Measurements from ENCODE around the gene LPP. TPM values are rescaled to one million over a fixed set of nuclear protein-coding genes. Genes with fewer than 3 reads are reported as not detected.

Gene LPP
- total and polyA plus RNA-seq, 2 of the 13 experiments (the other 11 are each of a cell fraction or from before 2014, with no cell fraction given), result 19.2 to 29.9 TPM

- no peak for TF ChIP-seq ZNF318 (CRISPR knock-in tag; IDR thresholded peaks at IDR 0.05)
- no peak for TF ChIP-seq ZNF512B (CRISPR knock-in tag; IDR thresholded peaks at IDR 0.05; ENCODE audit: borderline replicate concordance)
- TF ChIP-seq HMGA1 (CRISPR knock-in tag; conservative IDR thresholded peaks at IDR 0.05), result no peak
- no peak for TF ChIP-seq NAIF1 (CRISPR knock-in tag; IDR thresholded peaks at IDR 0.05; ENCODE audit: borderline replicate concordance)
- no peak for TF ChIP-seq SNAPC2 (CRISPR knock-in tag; IDR thresholded peaks at IDR 0.05)
- no peak for TF ChIP-seq IRF9 (CRISPR knock-in tag; IDR thresholded peaks at IDR 0.05; ENCODE audit: borderline replicate concordance)
- TF ChIP-seq FLYWCH1 (CRISPR knock-in tag; IDR thresholded peaks at IDR 0.05), result no peak
- no peak for TF ChIP-seq ZNF644 (CRISPR knock-in tag; IDR thresholded peaks at IDR 0.05; ENCODE audit: low read depth)
- no peak for TF ChIP-seq TBX2 (CRISPR knock-in tag; IDR thresholded peaks at IDR 0.05; ENCODE audit: borderline replicate concordance)
Measured at GRCh38 chr3:188534633-188535032, 380.7 kb downstream of the LPP start (continued).
